ENCODE measurements around the gene CELA2A. TPM values are rescaled to one million over a fixed set of nuclear protein-coding genes. Genes with fewer than 3 reads are reported as not detected.
A peak's percentile ranks its signal among the peaks of the same experiment; 100 is the strongest.

The CELA2A gene
- total RNA-seq, 3 donors from 2014 or later (not counting 1 experiment from before 2014, with no cell fraction given), result not detected

- no peak overlapping the region for H3K4me3 Mint-ChIP-seq
These were observed 13.8 kb upstream of the CELA2A start for GRCh38 chr1:15442759-15443158.

GRCh38 chr1:15443281-15443680 is 13.3 kb upstream of the CELA2A start:
- Histone ChIP-seq H3K27me3 (ENCODE audit: control insufficient read depth, insufficient read depth, low read length) (peaks cover 10% of the 10 kb centered on the region), H3K9me3 (ENCODE audit: control insufficient read depth, insufficient read depth, low read length) (no peaks in the 10 kb centered on the region), H3K4me3 (ENCODE audit: low read length) (no peak overlapping the region), H3K4me1 (ENCODE audit: control insufficient read depth, insufficient read depth, low read length) (peaks cover 15% of the 10 kb centered on the region), H3K36me3 (ENCODE audit: control insufficient read depth, insufficient read depth, low read length) (no peaks in the 10 kb centered on the region), H3K27ac (ENCODE audit: low read length) (no peak overlapping the region)
- TF ChIP-seq CTCF (IDR thresholded peaks at IDR 0.05), result no peak
- intact Hi-C loops (cut with micrococcal nuclease), result no loop called here
- Mint-ChIP-seq H3K36me3 (no peaks in the 10 kb centered on the region), H3K4me1 (peaks cover 13 to 14% of the 10 kb centered on the region in 2 donors), H3K4me3 (no peak overlapping the region), H3K27ac (no peak overlapping the region), H3K9me3 (no peaks in the 10 kb centered on the region), H3K27me3 (ENCODE audit: low read depth in 2 of 2) (peaks cover 10 to 29% of the 10 kb centered on the region in 2 donors)
- DNase-seq (no peak), ATAC-seq (no peak)
- WGBS (ENCODE audit: insufficient coverage), result 88% methylated on average over 5 of the region's 5 CpGs

More at GRCh38 chr1:15442759-15443158, 13.8 kb upstream of the CELA2A start:
- Mint-ChIP-seq H3K27ac (no peak overlapping the region), H3K9me3 (no peaks in the 10 kb centered on the region), H3K36me3 (no peaks in the 10 kb centered on the region), H3K27me3 (ENCODE audit: low read depth in 2 of 2) (peaks cover 10 to 29% of the 10 kb centered on the region in 2 donors), H3K4me1 (peaks cover 13 to 14% of the 10 kb centered on the region in 2 donors)
- intact Hi-C loops (cut with micrococcal nuclease), result no loop called here
- Histone ChIP-seq H3K36me3 (ENCODE audit: control insufficient read depth, insufficient read depth, low read length) (no peaks in the 10 kb centered on the region), H3K4me1 (ENCODE audit: control insufficient read depth, insufficient read depth, low read length) (peaks cover 15% of the 10 kb centered on the region), H3K4me3 (ENCODE audit: low read length) (no peak overlapping the region), H3K27me3 (ENCODE audit: control insufficient read depth, insufficient read depth, low read length) (peaks cover 10% of the 10 kb centered on the region), H3K27ac (ENCODE audit: low read length) (no peak overlapping the region), H3K9me3 (ENCODE audit: control insufficient read depth, insufficient read depth, low read length) (no peaks in the 10 kb centered on the region)
- WGBS (ENCODE audit: insufficient coverage), result 93% methylated on average over 5 of the region's 5 CpGs
- DNase-seq, result no peak
- no peak for ATAC-seq
- TF ChIP-seq CTCF (IDR thresholded peaks at IDR 0.05), result no peak

- DNase-seq, result no peak
- ATAC-seq, result peak in 1 of 3 donors; percentile 8
- Mint-ChIP-seq H3K27ac (no peak overlapping the region), H3K4me3 (peak overlapping the region; percentile 21), H3K27me3 (ENCODE audit: low read depth in 2 of 2) (peaks cover 15 to 35% of the 10 kb centered on the region in 2 donors), H3K4me1 (peaks cover 13 to 14% of the 10 kb centered on the region in 2 donors), H3K9me3 (no peaks in the 10 kb centered on the region), H3K36me3 (no peaks in the 10 kb centered on the region)
- Histone ChIP-seq H3K4me3 (ENCODE audit: low read length) (no peak overlapping the region), H3K36me3 (ENCODE audit: control insufficient read depth, insufficient read depth, low read length) (no peaks in the 10 kb centered on the region), H3K4me1 (ENCODE audit: control insufficient read depth, insufficient read depth, low read length) (peaks cover 15% of the 10 kb centered on the region), H3K9me3 (ENCODE audit: control insufficient read depth, insufficient read depth, low read length) (no peaks in the 10 kb centered on the region), H3K27me3 (ENCODE audit: control insufficient read depth, insufficient read depth, low read length) (peaks cover 10% of the 10 kb centered on the region), H3K27ac (ENCODE audit: low read length) (no peak overlapping the region)
- no peak for TF ChIP-seq CTCF (IDR thresholded peaks at IDR 0.05)
- 84% methylated on average over 17 of the region's 17 CpGs for WGBS (ENCODE audit: insufficient coverage)
- intact Hi-C loops (cut with micrococcal nuclease), result no loop called here
These were observed 11.8 kb upstream of the CELA2A start for GRCh38 chr1:15444468-15445389.
